OCI-LY3 (cell line): Measurements from ENCODE around the gene SAMHD1.

Experiments
- H2AFZ ChIP-seq: fragments of 200-600, 300-600 bp; shearing (Covaris generic); 2 replicates; pipeline ENCODE4 v1.6.0; 2014; ENCODE audit warnings: antibody characterized with exemption, low read depth, low read length
- H3K27ac ChIP-seq: fragments of 200-600, 300-600 bp; sonication (generic); 2 replicates; pipeline ENCODE4 v1.5.1; 2014; ENCODE audit warnings: mild to moderate bottlenecking, low read length, moderate library complexity, mixed read lengths
- H3K27me3 ChIP-seq: fragments of 200-600, 300-600 bp; sonication (generic); 2 replicates; pipeline ENCODE4 v1.6.1; 2014; ENCODE audit warnings: low read depth, low read length, mixed read lengths
- H3K36me3 ChIP-seq: fragments of 200-600, 300-600 bp; sonication (generic); replicated peaks from 2 replicates; pipeline ENCODE3; 2014; ENCODE audit warnings: low read depth, low read length, mixed read lengths
- H3K4me1 ChIP-seq: fragments of 300-600, 200-600 bp; sonication (generic); 2 replicates; pipeline ENCODE4 v1.6.1; 2014; ENCODE audit warnings: low read length, mixed read lengths
- H3K4me2 ChIP-seq: fragments of 200-600, 300-600 bp; sonication (generic); 2 replicates; pipeline ENCODE4 v1.6.1; 2014; ENCODE audit warnings: low read length, mixed read lengths
- H3K4me3 ChIP-seq: fragments of 300-600, 200-600 bp; sonication (generic); 2 replicates; pipeline ENCODE4 v1.5.1; 2014; ENCODE audit warnings: antibody characterized with exemption, mild to moderate bottlenecking, low read length, moderate library complexity
- H3K79me2 ChIP-seq: fragments of 300-600, 200-600 bp; shearing (Covaris generic); 2 replicates; pipeline ENCODE4 v1.6.1; 2014; ENCODE audit warnings: mild to moderate bottlenecking, low read length, mixed read lengths
- H3K9ac ChIP-seq: fragments of 300-600, 200-600 bp; shearing (Covaris generic); 2 replicates; pipeline ENCODE4 v1.6.0; 2014; ENCODE audit warnings: mild to moderate bottlenecking, low read length, moderate library complexity
- H3K9me3 ChIP-seq: fragments of 200-600, 300-600 bp; shearing (Covaris generic); 2 replicates; pipeline ENCODE4 v1.6.1; 2014; ENCODE audit warnings: low read length, mixed read lengths; ENCODE audit not compliant: insufficient read depth
- H4K20me1 ChIP-seq: fragments of 200-600, 300-600 bp; sonication (generic); 2 replicates; pipeline ENCODE4 v1.6.1; 2016; ENCODE audit warnings: low read length, mixed read lengths; ENCODE audit not compliant: insufficient read depth
- EZH2phosphoT487 ChIP-seq: fragments of 200-600 bp; shearing (Covaris generic); IDR thresholded peaks from 2 replicates; pipeline ENCODE4 v1.6.1; 2018; ENCODE audit warnings: antibody characterized with exemption, mixed run types, low read depth
- TF ChIP-seq, protein P1 (sequence below): fragments of 200-600, 300-600 bp; sonication (generic); IDR thresholded peaks from 2 replicates; pipeline ENCODE4 v1.5.1; 2014; ENCODE audit warnings: antibody characterized with exemption, low read length, low read depth

Gene SAMHD1

DNA sequence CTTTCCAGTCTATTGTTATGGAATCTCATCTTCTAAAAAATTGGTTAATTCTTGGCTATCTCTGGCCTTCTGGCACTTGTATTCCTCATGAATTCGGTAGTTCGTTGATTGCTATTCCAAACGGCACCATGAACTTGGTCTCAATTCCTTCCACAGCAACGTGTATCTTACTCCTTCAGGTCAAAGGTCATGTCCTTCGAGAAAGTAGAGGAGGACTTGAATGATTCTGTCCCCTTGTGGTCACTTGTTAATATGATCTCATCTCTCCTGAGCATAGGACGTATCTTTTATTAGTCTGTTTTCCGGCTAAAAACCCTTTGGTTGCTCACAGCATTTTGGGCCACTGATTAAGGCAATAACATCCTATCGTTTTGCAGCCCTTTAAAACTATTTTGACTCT, 66.2 kb downstream of the SAMHD1 start:
- Histone ChIP-seq H3K9me3 (no peaks in the 10 kb centered on the region), H3K4me2 (no peak overlapping the region), H4K20me1 (no peaks in the 10 kb centered on the region), H2AFZ (no peak overlapping the region), H3K4me1 (peaks cover 29% of the 10 kb centered on the region), H3K36me3 (peaks cover 6% of the 10 kb centered on the region), H3K27ac (no peak overlapping the region), H3K79me2 (no peaks in the 10 kb centered on the region), H3K27me3 (no peaks in the 10 kb centered on the region), H3K9ac (no peak overlapping the region), H3K4me3 (no peak overlapping the region)
- TF ChIP-seq EZH2phosphoT487 = no peak
- TF ChIP-seq, protein P1, sequence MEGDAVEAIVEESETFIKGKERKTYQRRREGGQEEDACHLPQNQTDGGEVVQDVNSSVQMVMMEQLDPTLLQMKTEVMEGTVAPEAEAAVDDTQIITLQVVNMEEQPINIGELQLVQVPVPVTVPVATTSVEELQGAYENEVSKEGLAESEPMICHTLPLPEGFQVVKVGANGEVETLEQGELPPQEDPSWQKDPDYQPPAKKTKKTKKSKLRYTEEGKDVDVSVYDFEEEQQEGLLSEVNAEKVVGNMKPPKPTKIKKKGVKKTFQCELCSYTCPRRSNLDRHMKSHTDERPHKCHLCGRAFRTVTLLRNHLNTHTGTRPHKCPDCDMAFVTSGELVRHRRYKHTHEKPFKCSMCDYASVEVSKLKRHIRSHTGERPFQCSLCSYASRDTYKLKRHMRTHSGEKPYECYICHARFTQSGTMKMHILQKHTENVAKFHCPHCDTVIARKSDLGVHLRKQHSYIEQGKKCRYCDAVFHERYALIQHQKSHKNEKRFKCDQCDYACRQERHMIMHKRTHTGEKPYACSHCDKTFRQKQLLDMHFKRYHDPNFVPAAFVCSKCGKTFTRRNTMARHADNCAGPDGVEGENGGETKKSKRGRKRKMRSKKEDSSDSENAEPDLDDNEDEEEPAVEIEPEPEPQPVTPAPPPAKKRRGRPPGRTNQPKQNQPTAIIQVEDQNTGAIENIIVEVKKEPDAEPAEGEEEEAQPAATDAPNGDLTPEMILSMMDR = no peak

DNA sequence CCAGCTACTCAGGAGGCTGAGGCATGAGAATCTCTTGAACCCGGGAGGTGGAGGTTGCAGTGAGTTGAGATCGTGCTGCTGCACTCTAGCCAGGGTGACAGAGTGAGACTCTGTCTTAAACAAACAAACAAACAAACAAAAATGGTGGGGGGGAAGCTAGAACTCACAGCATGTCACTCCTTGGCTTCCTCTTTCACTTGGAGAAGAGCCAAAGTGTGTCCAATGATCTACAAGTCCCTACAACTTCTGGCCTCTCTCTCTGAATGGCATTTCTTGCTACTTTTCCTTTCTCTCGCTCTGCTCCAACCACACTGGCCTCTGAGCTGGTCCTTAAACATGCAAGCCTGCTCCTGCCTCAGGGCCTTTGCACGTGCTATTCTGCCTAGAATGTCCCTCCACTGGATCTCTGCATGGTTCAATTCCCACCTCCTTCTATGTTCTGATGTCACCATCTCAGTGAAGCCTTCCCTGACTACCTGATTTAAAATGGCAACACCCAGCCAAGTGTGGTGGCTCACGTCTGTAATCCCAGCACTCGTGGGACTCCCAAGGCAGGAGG, 67.5 kb downstream of the SAMHD1 start:
- no peak for TF ChIP-seq EZH2phosphoT487
- TF ChIP-seq, protein P1 = no peak
- Histone ChIP-seq H4K20me1 (no peaks in the 10 kb centered on the region), H3K9me3 (no peaks in the 10 kb centered on the region), H3K27me3 (no peaks in the 10 kb centered on the region), H3K79me2 (no peaks in the 10 kb centered on the region), H3K4me2 (no peak overlapping the region), H3K27ac (no peak overlapping the region), H2AFZ (no peak overlapping the region), H3K4me1 (peaks cover 25% of the 10 kb centered on the region), H3K4me3 (no peak overlapping the region), H3K36me3 (no peaks in the 10 kb centered on the region), H3K9ac (no peak overlapping the region)

DNA sequence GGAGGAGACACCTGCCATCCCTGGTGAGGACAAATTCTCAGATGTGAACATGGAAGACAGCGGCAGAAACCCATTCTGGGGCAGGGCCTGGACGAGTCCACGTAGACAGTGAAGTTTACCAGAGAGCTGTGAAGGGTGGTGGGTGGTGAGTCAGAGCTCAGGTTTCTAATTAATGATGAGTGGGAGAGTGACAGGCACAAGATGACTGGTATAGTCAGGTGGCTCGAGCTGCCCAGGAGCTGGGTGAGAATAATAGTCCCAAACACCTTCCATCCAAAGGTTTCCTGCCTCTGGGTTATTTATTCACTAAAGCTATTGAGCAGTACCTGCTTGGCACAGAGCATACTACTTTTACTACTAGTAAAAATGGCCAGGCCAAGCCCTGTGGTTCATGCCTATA, 69.6 kb downstream of the SAMHD1 start:
- Histone ChIP-seq H3K36me3 (no peaks in the 10 kb centered on the region), H3K4me1 (peaks cover 19% of the 10 kb centered on the region), H3K79me2 (no peaks in the 10 kb centered on the region), H3K27me3 (no peaks in the 10 kb centered on the region), H3K4me3 (no peak overlapping the region), H3K9ac (no peak overlapping the region), H3K4me2 (peak overlapping the region; percentile 29), H3K27ac (no peak overlapping the region), H4K20me1 (no peaks in the 10 kb centered on the region), H2AFZ (no peak overlapping the region), H3K9me3 (no peaks in the 10 kb centered on the region)
- TF ChIP-seq, protein P1 = no peak
- no peak for TF ChIP-seq EZH2phosphoT487

DNA sequence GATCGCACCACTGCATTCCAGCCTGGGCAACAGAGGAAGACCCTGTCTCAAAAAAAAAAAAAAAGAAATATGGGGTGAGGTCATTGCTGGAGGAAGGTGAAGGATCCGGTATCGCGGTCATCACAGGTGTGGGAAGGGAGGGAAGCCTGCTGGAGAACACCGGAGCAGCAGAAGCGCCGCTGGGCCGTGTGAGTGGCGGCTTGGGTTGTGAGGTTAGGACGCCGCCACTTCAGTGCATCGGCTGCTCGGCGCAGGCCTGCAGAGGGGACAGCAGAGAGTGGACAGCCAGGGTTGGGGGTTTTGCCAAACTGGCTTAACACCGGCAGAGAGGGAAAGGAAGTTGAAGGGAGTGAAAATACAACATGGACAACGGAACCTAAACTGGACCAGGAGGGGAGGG, 70.2 kb downstream of the SAMHD1 start:
- Histone ChIP-seq H3K9me3 (no peaks in the 10 kb centered on the region), H2AFZ (no peak overlapping the region), H3K36me3 (no peaks in the 10 kb centered on the region), H3K4me3 (no peak overlapping the region), H3K4me2 (peak overlapping the region; percentile 29; the same call in 1 of the 2 replicates), H3K4me1 (peaks cover 14% of the 10 kb centered on the region), H4K20me1 (no peaks in the 10 kb centered on the region), H3K27me3 (no peaks in the 10 kb centered on the region), H3K79me2 (no peaks in the 10 kb centered on the region), H3K27ac (no peak overlapping the region), H3K9ac (no peak overlapping the region)
- TF ChIP-seq, protein P1 = no peak
- TF ChIP-seq EZH2phosphoT487 = no peak
